ENCODE data around the gene SRSF9.

DNA sequence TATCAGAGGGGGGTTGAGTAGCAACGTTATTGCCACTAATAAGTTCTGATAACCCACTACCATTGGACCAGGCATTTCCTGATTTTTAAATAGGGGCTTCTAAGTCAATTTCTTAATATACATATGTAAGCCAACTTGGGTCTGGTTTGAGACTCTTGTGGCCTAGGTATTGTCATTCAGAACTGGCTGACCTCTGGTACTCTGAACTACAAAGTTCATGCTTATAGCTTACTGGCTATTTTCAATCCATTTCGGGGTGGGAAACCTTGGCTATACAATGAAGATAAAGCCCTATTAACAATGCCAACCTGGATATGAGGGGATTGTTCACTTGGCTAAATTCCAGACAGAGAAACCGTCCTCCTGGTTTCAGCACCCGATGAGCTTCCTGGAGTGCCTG, 35.0 kb upstream of the SRSF9 start:
- TF ChIP-seq EZH2 (IDR thresholded peaks at IDR 0.05; ENCODE audit: borderline replicate concordance, low read length) = no peak
- TF ChIP-seq, protein P1, sequence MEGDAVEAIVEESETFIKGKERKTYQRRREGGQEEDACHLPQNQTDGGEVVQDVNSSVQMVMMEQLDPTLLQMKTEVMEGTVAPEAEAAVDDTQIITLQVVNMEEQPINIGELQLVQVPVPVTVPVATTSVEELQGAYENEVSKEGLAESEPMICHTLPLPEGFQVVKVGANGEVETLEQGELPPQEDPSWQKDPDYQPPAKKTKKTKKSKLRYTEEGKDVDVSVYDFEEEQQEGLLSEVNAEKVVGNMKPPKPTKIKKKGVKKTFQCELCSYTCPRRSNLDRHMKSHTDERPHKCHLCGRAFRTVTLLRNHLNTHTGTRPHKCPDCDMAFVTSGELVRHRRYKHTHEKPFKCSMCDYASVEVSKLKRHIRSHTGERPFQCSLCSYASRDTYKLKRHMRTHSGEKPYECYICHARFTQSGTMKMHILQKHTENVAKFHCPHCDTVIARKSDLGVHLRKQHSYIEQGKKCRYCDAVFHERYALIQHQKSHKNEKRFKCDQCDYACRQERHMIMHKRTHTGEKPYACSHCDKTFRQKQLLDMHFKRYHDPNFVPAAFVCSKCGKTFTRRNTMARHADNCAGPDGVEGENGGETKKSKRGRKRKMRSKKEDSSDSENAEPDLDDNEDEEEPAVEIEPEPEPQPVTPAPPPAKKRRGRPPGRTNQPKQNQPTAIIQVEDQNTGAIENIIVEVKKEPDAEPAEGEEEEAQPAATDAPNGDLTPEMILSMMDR (IDR thresholded peaks at IDR 0.05; ENCODE audit: low read length) = no peak
